GM13976 (cell line): ENCODE measurements around the gene RERE.

ENCODE experiments used
- DNase-seq: peaks from one replicate; pipeline ENCODE4 v3.0.0; 2012; ENCODE audit warnings: low spot score
- CTCF ChIP-seq: IDR thresholded peaks from 2 replicates; pipeline ENCODE4 v1.5.1; 2012; ENCODE audit warnings: borderline replicate concordance, mild to moderate bottlenecking; ENCODE audit not compliant: insufficient read depth; ENCODE audit errors: extremely low read depth, missing control alignments, control extremely low read depth
- in situ Hi-C: fragments of 300-500 bp; cut with MboI; formaldehyde crosslinking; loops from one replicate; pipeline ENCODE4 v1.12.0; 2022; ENCODE audit warnings: low sequenced_read_pairs, mixed read lengths, inconsistent platforms; ENCODE audit not compliant: unreplicated experiment

The RERE gene

DNA sequence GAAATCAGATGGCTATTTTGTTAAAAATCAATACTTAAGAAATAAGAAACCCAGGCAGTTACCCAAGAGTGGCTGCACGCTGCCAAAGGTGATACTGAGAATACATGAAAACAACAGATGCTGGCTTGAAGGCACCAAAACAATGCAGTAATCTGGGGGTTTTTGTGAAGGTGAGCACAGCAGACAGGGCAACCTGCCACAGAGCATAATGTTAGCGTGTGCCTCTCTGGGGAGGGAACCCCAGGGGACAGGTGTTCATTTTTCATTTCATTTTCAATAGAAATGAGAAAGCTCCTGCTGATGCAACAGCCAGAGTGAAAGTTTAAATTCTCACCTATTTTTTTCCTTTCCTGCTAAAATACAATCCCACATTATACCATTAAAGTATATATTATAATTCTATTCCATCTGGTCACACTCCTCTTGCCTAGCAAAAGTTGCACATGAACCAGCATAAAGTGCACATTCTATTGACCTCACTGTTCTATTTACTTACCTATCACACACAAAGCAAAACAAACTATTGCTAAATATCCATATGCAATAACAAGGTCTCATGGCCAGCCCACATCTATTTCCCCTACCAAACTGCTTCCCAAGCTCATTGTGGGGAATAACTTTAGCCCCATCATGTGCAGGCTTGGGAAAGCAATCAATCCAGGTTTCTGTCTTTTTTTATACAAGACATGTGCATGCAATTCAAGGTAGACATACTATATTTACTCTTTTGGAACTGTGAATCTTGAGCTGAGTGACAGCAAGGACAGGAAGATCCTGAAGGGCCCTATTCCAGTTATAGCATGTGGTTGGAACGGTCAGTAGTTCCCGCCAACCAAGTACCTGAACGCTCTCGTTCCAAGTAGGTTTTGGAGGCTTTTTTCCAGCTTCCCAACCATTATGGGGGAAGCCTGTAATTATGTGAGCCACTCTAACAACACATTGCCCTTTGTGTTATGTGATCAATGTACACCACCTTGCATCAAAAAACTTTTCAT is 173.6 kb downstream of the RERE start:
- in situ Hi-C loops = no loop called here
- no peak for TF ChIP-seq CTCF
- DNase-seq = peak; percentile 41

- TF ChIP-seq CTCF = no peak
Observed at GRCh38 chr1:8642114-8642513, 175.3 kb downstream of the RERE start.

GRCh38 chr1:8641377-8641997 is 176.0 kb downstream of the RERE start:
- in situ Hi-C loops = no loop called here
- no peak for TF ChIP-seq CTCF
- no peak for DNase-seq

More at GRCh38 chr1:8642114-8642513, 175.3 kb downstream of the RERE start:
- in situ Hi-C loops = no loop called here
- DNase-seq = no peak

- in situ Hi-C loops = no loop called here
- DNase-seq = no peak
- TF ChIP-seq CTCF = no peak
Observed at GRCh38 chr1:8640950-8641349, 176.5 kb downstream of the RERE start.

- TF ChIP-seq CTCF = no peak
- in situ Hi-C loops = no loop called here
- DNase-seq = no peak
Observed at GRCh38 chr1:8639148-8639547, 178.3 kb downstream of the RERE start.

DNA sequence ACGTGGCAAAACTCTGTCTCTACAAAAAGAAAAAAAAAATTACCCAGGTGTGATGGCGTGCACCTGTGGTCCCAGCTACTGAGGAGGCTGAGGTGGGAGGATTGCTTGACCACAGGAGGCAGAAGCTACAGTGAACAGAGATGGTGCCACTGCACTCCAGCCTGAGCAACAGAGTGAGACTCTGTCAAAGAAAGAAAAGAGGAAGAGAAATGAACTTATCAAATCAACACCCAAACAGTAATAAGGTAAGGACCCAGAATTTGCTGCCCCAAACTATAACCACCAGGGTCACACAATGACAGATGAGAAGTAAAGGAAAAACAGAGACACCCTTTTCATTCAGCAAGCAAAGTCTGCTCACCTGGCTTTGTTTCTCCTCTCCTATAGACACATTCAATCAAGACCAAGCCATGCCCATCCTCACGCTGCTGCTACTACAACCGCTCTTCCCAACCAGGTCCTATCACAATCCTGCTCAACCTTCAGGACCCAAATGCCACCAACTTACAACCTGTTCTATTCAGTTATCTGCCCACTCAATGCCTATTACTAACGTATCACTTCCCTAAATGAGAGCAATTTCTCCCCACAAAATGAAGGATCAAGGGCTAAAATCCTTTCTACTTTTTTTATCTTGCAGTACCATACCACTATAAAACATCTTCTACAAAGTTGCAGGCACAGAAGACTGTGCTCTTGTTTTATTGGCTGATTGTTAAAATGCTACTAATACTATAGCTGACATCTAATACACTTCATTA is 183.5 kb downstream of the RERE start:
- no peak for TF ChIP-seq CTCF
- in situ Hi-C loops = no loop called here
- no peak for DNase-seq
